Measurements from ENCODE around the gene ALOX12. TPM values are rescaled to one million over a fixed set of nuclear protein-coding genes. Genes with fewer than 3 reads are reported as not detected.

ALOX12 gene
- polyA plus RNA-seq, 1 of the 3 experiments (the other 2 are of a cell fraction) = not detected

- TF ChIP-seq EZH2phosphoT487 (IDR thresholded peaks at IDR 0.05; ENCODE audit: borderline replicate concordance, low read depth) (no peak), NFIC (IDR thresholded peaks at IDR 0.05; ENCODE audit: borderline replicate concordance) (no peak)
- ChIA-PET POLR2A (no interaction called here), CTCF (no interaction called here)
- Histone ChIP-seq H3K4me2 (no peak overlapping the region), H3K79me2 (ENCODE audit: insufficient read depth) (no peaks in the 10 kb centered on the region), H3K27ac (ENCODE audit: low read depth in 2 of 2, low read length in 1 of 2) (no peak overlapping the region), H4K20me1 (ENCODE audit: insufficient read depth) (no peaks in the 10 kb centered on the region), H3K9me3 (no peaks in the 10 kb centered on the region), H3K9ac (no peak overlapping the region), H3K4me3 (ENCODE audit: low read depth in 2 of 2, low read length in 1 of 2) (no peak overlapping the region), H3K9me2 (no peaks in the 10 kb centered on the region), H3F3A (replicated peaks; ENCODE audit: insufficient read depth) (no peaks in the 10 kb centered on the region), H2AFZ (ENCODE audit: low read depth) (no peak overlapping the region), H3K4me1 (ENCODE audit: control insufficient read depth in 1 of 2, insufficient read depth in 2 of 2, low read depth in 1 of 2, low read length in 1 of 2) (no peaks in the 10 kb centered on the region), H3K27me3 (ENCODE audit: insufficient read depth) (no peaks in the 10 kb centered on the region), H3K36me3 (replicated peaks in 1 of 2; ENCODE audit: control insufficient read depth in 1 of 2, insufficient read depth in 2 of 2, low read length in 1 of 2) (no peaks in the 10 kb centered on the region)
- WGBS (ENCODE audit: low lambda C conversion rate) = 0% methylated on average over 1 of the region's 1 CpG
- no peak for DNase-seq
Measured at GRCh38 chr17:6981426-6981825, 14.4 kb upstream of the ALOX12 start.

- Histone ChIP-seq H3K4me2 (no peak overlapping the region), H3K9me2 (no peaks in the 10 kb centered on the region), H4K20me1 (ENCODE audit: insufficient read depth) (no peaks in the 10 kb centered on the region), H3K27ac (ENCODE audit: low read depth in 2 of 2, low read length in 1 of 2) (no peak overlapping the region), H3K27me3 (ENCODE audit: insufficient read depth) (no peaks in the 10 kb centered on the region), H3K79me2 (ENCODE audit: insufficient read depth) (no peaks in the 10 kb centered on the region), H3K4me3 (ENCODE audit: low read depth in 2 of 2, low read length in 1 of 2) (no peak overlapping the region), H3K36me3 (replicated peaks in 1 of 2; ENCODE audit: control insufficient read depth in 1 of 2, insufficient read depth in 2 of 2, low read length in 1 of 2) (no peaks in the 10 kb centered on the region), H2AFZ (ENCODE audit: low read depth) (no peak overlapping the region), H3F3A (replicated peaks; ENCODE audit: insufficient read depth) (no peaks in the 10 kb centered on the region), H3K9me3 (no peaks in the 10 kb centered on the region), H3K9ac (no peak overlapping the region), H3K4me1 (ENCODE audit: control insufficient read depth in 1 of 2, insufficient read depth in 2 of 2, low read depth in 1 of 2, low read length in 1 of 2) (no peaks in the 10 kb centered on the region)
- 73% methylated on average over 4 of the region's 4 CpGs for WGBS (ENCODE audit: low lambda C conversion rate)
- DNase-seq = no peak
- ChIA-PET POLR2A (no interaction called here), CTCF (interaction anchor here (0.8 to 1.5 kb wide), 3 partner anchors 19 to 75 kb away, joined by 3 to 5 read pairs (median 4); no protein-coding TSS in a partner anchor)
- TF ChIP-seq YY1 (IDR thresholded peaks at IDR 0.05; ENCODE audit: low read depth) = no peak
- no peak for TF ChIP-seq SMC3 (IDR thresholded peaks at IDR 0.05; ENCODE audit: low read depth, low read length)
- TF ChIP-seq ZBTB33 (IDR thresholded peaks at IDR 0.05; ENCODE audit: borderline replicate concordance, low read depth) = no peak
- TF ChIP-seq RCOR1 (IDR thresholded peaks at IDR 0.05; ENCODE audit: low read length) = no peak
- no peak for TF ChIP-seq JUND (IDR thresholded peaks at IDR 0.05)
- TF ChIP-seq CTCF (IDR thresholded peaks at IDR 0.05) = no peak
- TF ChIP-seq REST (IDR thresholded peaks at IDR 0.05; ENCODE audit: low read depth, low read length) = no peak
- TF ChIP-seq CHD2 (IDR thresholded peaks at IDR 0.05; ENCODE audit: low read length, partially characterized antibody) = no peak
- no peak for TF ChIP-seq GATA2 (CRISPR knock-in tag; IDR thresholded peaks at IDR 0.05)
- no peak for TF ChIP-seq IRF3 (IDR thresholded peaks at IDR 0.05; ENCODE audit: low read depth, low read length)
- TF ChIP-seq USF2 (IDR thresholded peaks at IDR 0.05; ENCODE audit: borderline replicate concordance, low read depth, low read length) = no peak
- TF ChIP-seq POLR2AphosphoS5 (IDR thresholded peaks at IDR 0.05; ENCODE audit: low read depth, low read length) = no peak
Measured at GRCh38 chr17:6985266-6985665, 10.6 kb upstream of the ALOX12 start.
